Body of pancreas (tissue), 4 donors: ENCODE measurements around the gene OR7A5.

Source experiments
- CTCF ChIP-seq, 7 experiments: fragments of 450-650 bp in 4 of 7; fragments of 200-600 bp in 3 of 7; sonication (generic) in 3 of 7; IDR thresholded peaks; one replicate each; pipeline ENCODE4 v1.5.1; 2016 to 2019; ENCODE audit warnings: antibody characterized with exemption in 7 of 7
- POLR2A ChIP-seq, 3 donors: fragments of 450-650 bp; IDR thresholded peaks; one replicate each; pipeline ENCODE4 v1.6.1; 2016; ENCODE audit warnings: antibody characterized with exemption in 3 of 3, mild to moderate bottlenecking in 2 of 3

- TF ChIP-seq CTCF (IDR thresholded peaks at IDR 0.05) (no peak), POLR2A (IDR thresholded peaks at IDR 0.05) (no peak)
Measured at GRCh38 chr19:14868497-14868896, 33.5 kb upstream of the OR7A5 start.
